Thyroid gland (tissue), 4 donors: ENCODE results near the gene TSPAN33.

Experiments used
- CTCF ChIP-seq, 6 experiments: fragments of 200-600 bp in 3 of 6; fragments of 450-650 bp in 3 of 6; sonication (generic) in 3 of 6; IDR thresholded peaks; one replicate each; pipeline ENCODE4 v1.5.1; 2016 to 2019; ENCODE audit warnings: antibody characterized with exemption in 6 of 6, mild to moderate bottlenecking in 2 of 6, inconsistent platforms in 1 of 6, moderate library complexity in 1 of 6
- POLR2A ChIP-seq, 2 donors: fragments of 450-650 bp; IDR thresholded peaks; one replicate each; pipeline ENCODE4 v1.6.1; 2017; ENCODE audit warnings: antibody characterized with exemption in 2 of 2, mild to moderate bottlenecking in 2 of 2, moderate library complexity in 1 of 2

DNA sequence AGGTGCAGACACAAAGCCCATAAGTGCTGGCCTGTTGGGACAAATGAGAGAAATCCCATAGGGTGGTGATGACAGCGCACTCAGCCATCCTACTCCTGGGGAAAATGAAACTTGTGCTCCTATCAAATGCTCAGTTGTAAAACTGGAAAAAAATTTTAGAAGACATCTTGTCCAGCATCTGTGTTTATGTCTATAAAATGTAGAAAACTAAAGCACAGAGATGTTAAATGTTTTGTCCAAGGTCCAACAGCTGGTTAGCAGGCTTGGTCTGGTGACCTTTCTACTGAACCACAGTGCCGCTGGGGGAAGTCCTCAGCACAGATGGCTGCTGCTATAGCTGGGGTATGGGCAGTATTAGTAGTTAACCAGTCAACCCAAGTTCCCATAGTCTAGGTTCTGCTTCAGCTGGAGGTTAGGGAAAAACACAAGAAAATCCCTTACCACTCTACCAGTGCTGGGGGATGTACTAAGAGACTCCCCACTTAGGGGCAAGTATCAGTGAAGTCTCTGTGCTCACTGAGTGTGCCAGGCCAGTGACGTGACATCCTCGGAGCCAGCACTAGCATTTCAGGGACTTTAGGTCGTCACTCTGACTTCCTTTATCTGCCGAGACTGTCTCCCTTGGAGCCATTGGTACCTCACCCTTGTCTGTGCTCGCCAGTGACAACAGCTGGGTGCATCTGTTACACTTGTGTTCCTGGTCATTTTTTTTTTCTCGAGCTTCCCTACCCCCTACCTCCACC lies 1.9 kb downstream of the TSPAN33 start:
- TF ChIP-seq CTCF (IDR thresholded peaks at IDR 0.05), result no peak
- TF ChIP-seq POLR2A (IDR thresholded peaks at IDR 0.05), result no peak
